SW 1271 (cell line): Measurements from ENCODE around the gene NEUROG3.

Experiments used
- DNase-seq, 2 experiments: peaks; one replicate each; lab custom pipeline; 2025; lab: John Stamatoyannopoulos, UW

Gene NEUROG3, protein sequence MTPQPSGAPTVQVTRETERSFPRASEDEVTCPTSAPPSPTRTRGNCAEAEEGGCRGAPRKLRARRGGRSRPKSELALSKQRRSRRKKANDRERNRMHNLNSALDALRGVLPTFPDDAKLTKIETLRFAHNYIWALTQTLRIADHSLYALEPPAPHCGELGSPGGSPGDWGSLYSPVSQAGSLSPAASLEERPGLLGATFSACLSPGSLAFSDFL

GRCh38 chr10:69573056-69573806, at the start of gene NEUROG3:
NEUROG3 (minus strand) TSS chr10:69573422; CDS start chr10:69573043, 379 bp downstream.
- DNase-seq: no peak

DNA sequence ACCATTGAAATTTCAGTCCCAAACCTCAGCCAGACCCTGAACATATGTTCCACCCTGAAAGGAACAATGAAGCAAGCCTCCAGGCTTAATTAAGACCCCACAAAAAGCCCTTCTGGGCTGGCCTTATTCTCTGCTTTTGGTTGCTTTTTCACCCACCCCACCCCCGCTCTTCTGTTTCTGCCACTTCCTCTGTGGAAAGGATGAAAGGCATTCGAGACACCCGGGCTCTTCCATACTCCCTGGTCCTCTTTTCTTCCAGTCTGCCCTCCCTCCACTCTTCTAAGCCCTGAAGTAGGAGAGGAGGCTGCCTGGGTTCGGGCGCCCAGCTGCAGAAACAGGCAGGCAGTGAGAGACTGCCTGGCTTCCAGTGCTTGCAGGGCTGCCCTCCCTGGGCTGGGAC, 47.4 kb upstream of the NEUROG3 start:
- no peak for DNase-seq

DNA sequence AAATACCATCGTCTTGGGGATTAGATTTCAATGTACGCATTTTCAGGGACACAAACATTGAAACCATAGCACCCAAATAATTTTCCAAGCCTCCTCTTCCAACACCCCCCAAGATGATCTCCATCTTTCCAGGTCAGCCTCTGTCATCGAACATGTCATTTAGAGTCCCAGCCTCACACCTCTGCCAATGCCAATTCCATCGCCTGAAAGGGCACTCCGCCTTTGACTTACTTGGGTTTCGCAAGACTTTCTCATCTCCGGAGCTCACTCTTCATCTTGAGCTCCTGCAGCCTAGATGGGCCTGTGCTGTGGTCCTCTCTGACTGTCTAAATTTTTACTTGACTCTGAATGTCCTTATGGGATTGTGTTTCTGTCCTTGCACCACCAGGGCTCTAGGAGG, 46.4 kb upstream of the NEUROG3 start:
- no peak for DNase-seq

DNA sequence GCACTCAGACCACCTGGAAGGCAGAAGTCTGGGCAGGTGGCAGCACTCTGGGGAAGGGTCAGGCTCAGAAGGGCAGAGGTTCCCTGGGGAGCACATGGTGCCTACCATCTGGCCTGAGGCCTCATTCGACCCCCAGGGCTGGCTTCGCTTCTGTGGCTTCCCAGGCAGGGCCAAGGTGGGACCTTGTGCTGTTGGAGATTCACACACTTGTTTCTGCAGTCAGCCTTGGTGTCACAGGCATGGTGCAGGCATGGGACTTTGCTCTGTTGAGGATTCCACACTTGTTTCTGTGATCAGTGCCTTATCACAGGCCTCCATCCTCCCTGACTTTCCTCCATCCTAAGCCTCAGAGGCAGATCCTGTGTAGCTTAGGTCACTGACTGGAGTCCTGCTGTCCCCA, 45.5 kb upstream of the NEUROG3 start:
- DNase-seq: no peak

DNA sequence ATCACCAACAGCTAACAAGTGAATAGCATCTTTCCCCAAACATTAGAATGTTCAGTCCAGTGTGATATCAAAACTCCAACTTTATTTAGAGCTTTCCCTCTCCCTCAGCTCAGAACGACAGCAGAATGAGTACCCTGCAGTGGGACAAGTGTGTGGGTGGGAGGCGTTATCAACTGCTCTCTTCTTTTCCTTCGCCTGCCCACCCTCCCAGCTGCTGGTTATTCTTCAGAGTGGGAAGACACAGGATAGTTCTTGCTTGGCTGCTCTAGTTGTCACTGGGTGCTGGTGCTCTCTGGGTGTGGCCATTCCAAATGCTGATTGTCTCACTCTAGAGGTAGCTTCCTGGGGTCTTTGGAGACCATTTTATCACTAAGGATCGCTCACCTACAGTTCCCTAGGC, 43.1 kb upstream of the NEUROG3 start:
- no peak for DNase-seq

GRCh38 chr10:69614130-69614529, 40.9 kb upstream of the NEUROG3 start:
- DNase-seq: no peak

DNA sequence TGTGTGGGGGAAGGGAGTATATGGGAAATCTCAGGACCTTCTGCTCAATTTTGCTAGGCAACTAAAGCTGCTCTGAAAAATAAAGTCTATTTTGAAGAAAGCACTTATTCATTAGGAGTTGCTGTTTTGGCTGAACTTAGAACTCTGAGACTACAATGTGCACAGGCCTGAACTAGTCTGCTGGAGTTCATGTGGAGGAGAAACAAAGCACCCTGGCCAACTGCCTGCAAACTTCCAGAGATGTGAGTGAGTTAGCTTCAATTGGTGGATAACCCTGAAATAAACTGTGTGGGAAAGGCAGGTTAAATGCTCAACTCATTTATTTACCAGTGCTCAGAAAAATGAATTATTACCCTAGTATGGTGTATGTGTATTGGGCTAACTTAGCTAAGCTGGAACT, 39.5 kb upstream of the NEUROG3 start:
- no peak for DNase-seq

- DNase-seq: no peak
Measured at GRCh38 chr10:69609077-69609476, 35.9 kb upstream of the NEUROG3 start.

DNA sequence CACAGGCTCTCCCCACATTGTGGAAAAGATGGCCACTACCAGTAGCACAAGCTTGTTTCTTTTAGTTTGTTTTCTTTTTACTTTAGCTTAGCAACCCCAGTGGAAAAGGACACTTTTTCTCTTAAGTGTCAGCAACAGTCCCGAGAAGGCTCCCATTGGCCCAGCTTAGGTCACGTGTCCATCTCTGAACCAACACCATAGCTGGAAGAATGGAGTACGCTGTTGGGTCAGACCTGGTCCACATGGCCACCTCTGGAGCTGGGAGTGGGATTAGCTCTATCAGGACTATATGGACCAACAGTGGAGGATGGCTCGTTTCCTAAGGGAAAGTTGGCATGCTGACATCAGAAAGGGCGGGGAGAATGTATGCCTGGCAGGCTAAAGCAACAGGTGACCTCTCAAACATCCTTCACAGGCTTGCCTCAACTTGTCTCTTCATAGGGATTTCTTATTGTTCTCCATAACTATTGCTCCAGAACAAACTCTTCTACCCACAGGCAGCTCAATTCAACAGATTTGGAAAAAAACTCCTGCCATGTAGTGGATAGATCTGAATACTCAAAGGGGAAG, 27.6 kb upstream of the NEUROG3 start:
- no peak for DNase-seq

- DNase-seq: no peak
Measured at GRCh38 chr10:69588358-69588757, 15.1 kb upstream of the NEUROG3 start.

DNA sequence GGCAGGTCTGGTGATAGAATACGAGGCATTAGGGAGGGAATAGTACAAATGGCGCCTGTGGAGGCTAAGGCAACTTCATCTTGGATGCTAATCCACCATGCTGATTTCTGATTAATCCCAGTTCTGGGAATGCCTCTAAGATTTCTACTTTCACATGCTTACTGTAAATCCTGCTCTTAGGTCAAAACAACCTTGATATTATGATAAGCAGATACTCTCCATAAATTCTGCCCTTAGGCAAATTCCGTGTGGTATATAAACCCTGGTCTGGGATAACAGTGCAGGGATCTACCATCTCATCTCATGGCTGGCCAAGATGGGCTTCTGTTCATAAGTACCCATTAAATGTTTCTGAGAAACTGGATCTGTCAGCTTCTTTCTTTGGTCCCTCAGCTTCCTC, 11.4 kb upstream of the NEUROG3 start:
- DNase-seq: no peak

- DNase-seq: no peak
Measured at GRCh38 chr10:69583106-69583505, 9.9 kb upstream of the NEUROG3 start.

DNA sequence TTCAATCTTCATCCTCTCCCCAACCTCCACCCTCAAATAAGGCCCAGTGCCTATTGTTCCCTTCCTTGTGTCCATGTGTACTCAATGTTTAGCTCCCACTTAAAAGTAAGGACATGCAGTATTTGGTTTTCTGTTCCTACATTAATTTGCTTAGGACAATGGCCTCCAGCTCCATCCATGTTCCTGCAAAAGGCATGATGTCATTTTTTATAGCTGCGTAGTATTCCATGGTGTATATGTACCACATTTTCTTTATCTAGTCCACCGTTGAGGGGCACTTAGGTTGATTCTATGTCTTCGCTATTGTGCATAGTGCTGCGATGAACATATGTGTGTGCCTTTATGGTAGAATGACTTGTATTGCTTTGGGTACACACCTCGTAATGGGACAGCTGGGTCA, 7.2 kb upstream of the NEUROG3 start:
- DNase-seq: no peak

GRCh38 chr10:69579464-69580060, 6.3 kb upstream of the NEUROG3 start:
- DNase-seq: no peak

GRCh38 chr10:69578508-69578991, 5.3 kb upstream of the NEUROG3 start:
- no peak for DNase-seq

DNA sequence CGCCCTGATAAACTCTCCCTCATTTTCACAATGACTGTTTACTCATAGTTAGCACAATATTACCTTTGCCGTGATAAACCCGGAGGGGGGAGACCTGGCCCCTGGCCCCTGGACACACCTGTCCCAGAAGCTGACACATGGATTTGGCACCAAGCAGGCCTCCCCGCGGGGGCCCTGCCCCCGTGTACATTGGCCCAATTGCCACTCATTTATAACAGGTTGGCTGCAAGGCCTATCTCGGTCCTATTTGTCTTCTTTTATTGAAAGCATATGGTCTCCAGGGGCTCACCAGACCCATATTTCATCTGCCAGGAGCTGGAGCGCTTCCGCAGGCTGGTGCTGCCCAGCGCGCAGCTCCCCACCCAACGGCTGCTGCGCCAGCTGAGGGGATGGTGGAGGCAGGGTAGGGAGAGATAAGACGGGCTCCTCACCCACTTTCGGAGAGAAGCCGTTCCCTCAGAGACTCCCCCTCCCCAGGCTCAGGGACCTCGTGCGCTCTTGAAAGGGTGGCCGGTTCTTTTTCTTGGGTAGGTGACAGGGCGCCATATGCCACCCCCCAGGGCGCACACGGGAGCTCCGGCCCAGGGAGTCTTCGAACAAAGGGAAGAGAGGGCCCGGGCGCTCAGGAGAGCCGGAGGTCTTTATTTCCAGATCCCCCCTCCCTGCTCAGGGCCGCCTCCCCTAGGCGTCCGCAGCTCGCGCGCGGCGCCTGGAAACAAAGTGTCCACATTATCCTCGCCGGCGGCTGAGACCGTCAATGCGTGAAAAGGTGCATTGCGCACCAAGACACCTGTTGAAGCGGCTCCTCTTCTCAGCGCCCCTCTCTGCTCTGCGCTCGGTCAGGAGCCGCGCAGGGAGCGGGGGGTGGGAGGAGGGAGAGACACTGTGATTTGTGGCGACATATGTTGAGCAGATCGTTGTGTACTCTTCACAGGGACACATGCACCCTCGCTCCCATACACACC, 4.3 kb upstream of the NEUROG3 start:
- no peak for DNase-seq

DNA sequence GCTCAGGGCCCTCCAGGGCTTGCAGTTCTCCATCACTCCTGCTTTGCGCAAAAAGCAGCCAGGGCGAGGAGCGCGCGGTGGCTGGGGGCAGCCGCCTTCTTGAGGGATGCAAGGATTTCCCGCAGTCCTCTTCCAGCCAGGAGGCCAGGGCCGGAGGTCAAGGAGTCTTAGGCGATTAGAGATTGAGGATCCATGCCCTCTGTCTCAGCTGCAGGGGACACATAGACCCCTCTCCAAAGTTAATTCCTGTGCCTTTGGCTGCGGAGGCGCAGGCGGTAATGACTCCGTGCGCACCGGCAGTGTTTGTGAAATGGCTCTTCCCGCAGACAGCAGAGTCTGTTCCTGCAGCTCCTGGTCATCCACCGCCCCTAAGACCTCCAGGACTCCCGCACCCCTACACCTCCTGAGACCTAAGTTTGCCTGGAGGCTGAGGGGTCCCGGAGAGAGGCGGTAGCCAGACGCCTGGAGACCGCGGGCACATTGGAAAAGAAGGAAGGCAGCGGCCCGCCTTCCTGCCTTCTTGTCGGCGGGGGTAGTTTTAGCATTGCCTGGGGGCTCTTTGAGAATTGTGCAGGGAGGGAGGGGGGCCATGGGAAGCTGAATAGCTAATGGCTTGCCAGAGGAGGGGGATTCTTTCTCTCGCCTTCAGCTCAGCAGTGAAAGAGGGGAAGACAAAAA, 3.3 kb upstream of the NEUROG3 start:
- no peak for DNase-seq

- no peak for DNase-seq
Measured at GRCh38 chr10:69575164-69575722, 2.0 kb upstream of the NEUROG3 start.

DNA sequence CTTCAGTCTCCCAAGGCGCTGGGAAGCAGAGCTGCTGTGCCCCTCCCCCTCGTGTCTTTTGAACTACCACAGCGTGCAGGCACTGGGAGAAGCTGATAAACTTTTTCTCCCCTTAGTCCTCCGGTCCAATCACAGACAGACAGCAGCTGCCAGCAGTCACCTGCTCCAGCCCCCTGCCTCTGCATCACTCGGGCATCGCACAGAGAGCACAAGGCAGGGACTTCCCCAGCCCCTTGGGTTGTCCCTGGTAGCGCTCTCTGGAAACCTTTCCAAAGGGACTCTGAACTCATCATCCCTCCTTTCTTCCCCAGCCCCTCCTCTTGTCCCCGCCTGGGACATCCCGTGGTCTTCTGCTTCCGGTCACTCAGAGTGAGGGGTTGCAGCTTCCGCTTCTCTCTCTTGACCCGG, 1.4 kb upstream of the NEUROG3 start:
- no peak for DNase-seq

DNA sequence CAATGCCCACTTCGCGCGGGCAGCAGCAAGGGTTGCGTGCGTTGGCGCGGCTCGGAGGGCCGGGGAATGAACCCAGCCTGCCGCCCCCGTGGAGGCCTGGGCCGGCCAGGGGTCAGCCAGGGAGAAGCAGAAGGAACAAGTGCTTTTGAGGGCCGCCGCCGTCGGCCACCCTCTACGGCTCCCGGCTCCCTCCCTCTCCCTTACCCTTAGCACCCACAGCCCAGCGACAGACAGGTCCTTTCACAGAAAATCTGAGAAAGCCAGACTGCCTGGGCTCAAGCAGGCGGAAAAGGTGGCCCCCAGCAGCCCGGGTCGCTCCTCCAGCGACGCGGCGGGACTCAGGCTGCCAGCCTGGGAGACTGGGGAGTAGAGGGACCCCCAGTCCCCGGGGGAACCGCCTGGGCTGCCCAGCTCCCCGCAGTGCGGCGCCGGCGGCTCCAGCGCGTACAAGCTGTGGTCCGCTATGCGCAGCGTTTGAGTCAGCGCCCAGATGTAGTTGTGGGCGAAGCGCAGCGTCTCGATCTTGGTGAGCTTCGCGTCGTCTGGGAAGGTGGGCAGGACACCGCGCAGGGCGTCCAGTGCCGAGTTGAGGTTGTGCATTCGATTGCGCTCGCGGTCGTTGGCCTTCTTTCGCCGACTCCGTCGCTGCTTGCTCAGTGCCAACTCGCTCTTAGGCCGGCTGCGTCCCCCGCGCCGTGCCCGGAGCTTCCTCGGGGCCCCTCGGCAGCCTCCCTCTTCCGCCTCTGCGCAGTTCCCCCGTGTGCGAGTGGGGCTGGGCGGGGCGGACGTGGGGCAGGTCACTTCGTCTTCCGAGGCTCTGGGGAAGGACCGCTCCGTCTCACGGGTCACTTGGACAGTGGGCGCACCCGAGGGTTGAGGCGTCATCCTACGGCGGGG, 815 bp downstream of the NEUROG3 start:
- no peak for DNase-seq
